ENCODE measurements around the gene IFNGR1. TPM values are rescaled to one million over a fixed set of nuclear protein-coding genes. Genes with fewer than 3 reads are reported as not detected.

Gene IFNGR1
- total and polyA plus RNA-seq, 2 of the 13 experiments (the other 11 are each of a cell fraction or from before 2014, with no cell fraction given): 82.8 to 87.8 TPM

GRCh38 chr6:137218917-137219663 lies at the start of gene IFNGR1 (continued):
- TF ChIP-seq NR2F6 (IDR thresholded peaks at IDR 0.05) (peak; percentile 80), NR2F6 (CRISPR knock-in tag; IDR thresholded peaks at IDR 0.05) (peak; percentile 94), ZNF343 (CRISPR knock-in tag; IDR thresholded peaks at IDR 0.05) (peak; percentile 58; the same call in 1 of the 2 replicates), SMAD3 (CRISPR knock-in tag; IDR thresholded peaks at IDR 0.05) (no peak; the same call in 1 of the 2 replicates), ISL2 (CRISPR knock-in tag; IDR thresholded peaks at IDR 0.05) (peak; percentile 91), EHMT2 (IDR thresholded peaks at IDR 0.05; ENCODE audit: borderline replicate concordance, low read depth, low read length) (no peak), RARG (CRISPR knock-in tag; IDR thresholded peaks at IDR 0.05; ENCODE audit: low read depth) (no peak), ARHGAP35 (CRISPR knock-in tag; IDR thresholded peaks at IDR 0.05; ENCODE audit: borderline replicate concordance) (0 out of 2 replicates have a peak, but pooled peaks have one; percentile 89), NFIC (IDR thresholded peaks at IDR 0.05; ENCODE audit: low read length) (no peak), KLF12 (CRISPR knock-in tag; IDR thresholded peaks at IDR 0.05; ENCODE audit: borderline replicate concordance) (peak; percentile 87), ZNF468 (CRISPR knock-in tag; IDR thresholded peaks at IDR 0.05) (0 out of 2 replicates have a peak, but pooled peaks have one; percentile 85), ZNF281 (CRISPR knock-in tag; IDR thresholded peaks at IDR 0.05; ENCODE audit: borderline replicate concordance) (no peak), PRDM4 (CRISPR knock-in tag; IDR thresholded peaks at IDR 0.05; ENCODE audit: borderline replicate concordance) (0 out of 2 replicates have a peak, but pooled peaks have one; percentile 30), KMT2B (CRISPR knock-in tag; IDR thresholded peaks at IDR 0.05) (peak; percentile 95), DR1 (CRISPR knock-in tag; IDR thresholded peaks at IDR 0.05) (peak; percentile 82), ZNF557 (CRISPR knock-in tag; IDR thresholded peaks at IDR 0.05) (peak; percentile 31; the same call in 1 of the 2 replicates), TOE1 (CRISPR knock-in tag; IDR thresholded peaks at IDR 0.05) (no peak; the same call in none of the 2 replicates)
- TF ChIP-seq, protein P1, sequence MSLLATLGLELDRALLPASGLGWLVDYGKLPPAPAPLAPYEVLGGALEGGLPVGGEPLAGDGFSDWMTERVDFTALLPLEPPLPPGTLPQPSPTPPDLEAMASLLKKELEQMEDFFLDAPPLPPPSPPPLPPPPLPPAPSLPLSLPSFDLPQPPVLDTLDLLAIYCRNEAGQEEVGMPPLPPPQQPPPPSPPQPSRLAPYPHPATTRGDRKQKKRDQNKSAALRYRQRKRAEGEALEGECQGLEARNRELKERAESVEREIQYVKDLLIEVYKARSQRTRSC (CRISPR knock-in tag; IDR thresholded peaks at IDR 0.05; ENCODE audit: low read depth): no peak; the same call in 1 of the 2 replicates
- TF ChIP-seq, protein P2, sequence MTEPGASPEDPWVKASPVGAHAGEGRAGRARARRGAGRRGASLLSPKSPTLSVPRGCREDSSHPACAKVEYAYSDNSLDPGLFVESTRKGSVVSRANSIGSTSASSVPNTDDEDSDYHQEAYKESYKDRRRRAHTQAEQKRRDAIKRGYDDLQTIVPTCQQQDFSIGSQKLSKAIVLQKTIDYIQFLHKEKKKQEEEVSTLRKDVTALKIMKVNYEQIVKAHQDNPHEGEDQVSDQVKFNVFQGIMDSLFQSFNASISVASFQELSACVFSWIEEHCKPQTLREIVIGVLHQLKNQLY (CRISPR knock-in tag; IDR thresholded peaks at IDR 0.05): peak; percentile 79
- TF ChIP-seq, protein P3, sequence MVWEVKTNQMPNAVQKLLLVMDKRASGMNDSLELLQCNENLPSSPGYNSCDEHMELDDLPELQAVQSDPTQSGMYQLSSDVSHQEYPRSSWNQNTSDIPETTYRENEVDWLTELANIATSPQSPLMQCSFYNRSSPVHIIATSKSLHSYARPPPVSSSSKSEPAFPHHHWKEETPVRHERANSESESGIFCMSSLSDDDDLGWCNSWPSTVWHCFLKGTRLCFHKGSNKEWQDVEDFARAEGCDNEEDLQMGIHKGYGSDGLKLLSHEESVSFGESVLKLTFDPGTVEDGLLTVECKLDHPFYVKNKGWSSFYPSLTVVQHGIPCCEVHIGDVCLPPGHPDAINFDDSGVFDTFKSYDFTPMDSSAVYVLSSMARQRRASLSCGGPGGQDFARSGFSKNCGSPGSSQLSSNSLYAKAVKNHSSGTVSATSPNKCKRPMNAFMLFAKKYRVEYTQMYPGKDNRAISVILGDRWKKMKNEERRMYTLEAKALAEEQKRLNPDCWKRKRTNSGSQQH (CRISPR knock-in tag; IDR thresholded peaks at IDR 0.05; ENCODE audit: low read depth): peak; percentile 52; the same call in 1 of the 2 replicates

All from HepG2 (cell line).